ENCODE data around the gene RPL10. TPM values are rescaled to one million over a fixed set of nuclear protein-coding genes. Genes with fewer than 3 reads are reported as not detected.

RPL10 gene
- total RNA-seq, 2 experiments from 2014 or later: 5,036 to 5,204 TPM

- no peak overlapping the region for H3K27ac ChIP-seq (ENCODE audit: low read depth in 1 of 2, low read length in 2 of 2)
- no peaks in the 10 kb centered on the region for H3K9me3 ChIP-seq (ENCODE audit: control insufficient read depth in 1 of 2, insufficient read depth in 1 of 2, low read length in 2 of 2)
- POLR2A ChIA-PET: interaction anchor here (0.6 to 2.1 kb wide), 6 partner anchors 8 to 143 kb away, joined by 3 to 8 read pairs (median 4); partner anchors contain the start of genes RPL10 and SLC10A3
- CTCF ChIA-PET: interaction anchor here (0.7 to 2.1 kb wide), 4 partner anchors 26 to 161 kb away, joined by 3 to 7 read pairs (median 3); partner anchors contain the start of genes ATP6AP1 and SLC10A3
- no peaks in the 10 kb centered on the region for H3K36me3 ChIP-seq (ENCODE audit: insufficient read depth, low read length)
- Mint-ChIP-seq H3K4me1 (ENCODE audit: low read depth) (peaks cover 13% of the 10 kb centered on the region), H3K4me3 (peak overlapping the region; percentile 83), H3K36me3 (ENCODE audit: low read depth) (peaks cover 14% of the 10 kb centered on the region), H3K27me3 (no peaks in the 10 kb centered on the region), H3K9me3 (no peaks in the 10 kb centered on the region), H3K27ac (peak overlapping the region; percentile 71)
- H3K4me3 ChIP-seq (ENCODE audit: low read length): peak overlapping the region; percentile 24
- TF ChIP-seq CTCF (IDR thresholded peaks at IDR 0.05): peak; percentile 45
- H3K27me3 ChIP-seq (ENCODE audit: control insufficient read depth in 1 of 2, insufficient read depth in 2 of 2, low read length in 2 of 2): no peaks in the 10 kb centered on the region
- intact Hi-C loops (cut with DNase I, micrococcal nuclease): loop anchor here (2.0 to 10.0 kb wide), 4 partner anchors 46 to 359 kb away; partner anchors contain the start of genes IRAK1 (in 1 of the 2) and MECP2 (in 1 of the 2)
- ATAC-seq (ENCODE audit: poor library complexity) (no peak), DNase-seq (peak in 4 of 14 experiments; percentile 25 to 65 (median 58))
- H3K4me1 ChIP-seq (ENCODE audit: insufficient read depth, low read length): peaks cover 56% of the 10 kb centered on the region
Measured at GRCh38 chrX:154373340-154374306, 24.6 kb upstream of the RPL10 start.

DNA sequence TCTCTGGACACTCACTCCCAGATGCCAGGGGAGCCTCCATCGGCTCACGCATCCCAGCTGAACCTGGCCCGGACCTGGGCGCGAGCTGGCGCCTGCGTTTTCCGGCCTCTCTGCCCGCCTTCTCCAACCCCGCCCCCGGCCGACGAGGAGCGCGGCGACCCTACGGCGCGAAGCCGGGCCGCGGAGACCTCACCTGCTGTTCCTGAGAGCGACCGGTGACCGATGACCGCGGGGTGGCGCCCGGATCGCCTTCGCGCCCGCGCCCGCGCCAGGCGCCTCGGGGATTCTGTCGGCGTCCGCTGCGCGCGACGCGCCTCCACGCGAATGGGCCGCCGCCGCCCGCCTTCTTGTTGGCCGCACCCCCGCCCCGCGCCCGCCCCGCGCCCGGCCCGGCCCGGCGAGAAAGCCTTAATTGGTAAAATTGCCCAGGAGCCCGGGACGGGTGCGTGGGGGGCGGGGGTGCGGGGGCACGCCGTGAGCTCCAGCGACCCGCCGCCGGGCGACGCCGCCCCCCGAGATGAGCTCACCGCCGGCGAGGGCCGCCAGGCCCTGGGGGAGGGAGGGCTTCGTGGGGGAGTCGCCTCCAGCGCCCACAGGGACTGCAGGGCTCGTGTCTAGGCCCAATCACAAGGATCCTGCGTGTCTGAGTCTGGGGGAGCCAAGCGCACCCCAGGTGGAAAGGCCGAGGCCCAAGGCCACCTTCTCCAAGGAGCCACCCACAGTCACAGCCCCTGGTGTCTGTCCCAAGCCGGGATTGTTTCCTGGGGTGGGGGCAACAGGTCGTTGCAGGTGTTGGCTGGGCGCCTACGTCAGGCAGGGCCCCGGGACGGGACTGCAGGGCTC is 23.6 kb upstream of the RPL10 start, which contains the start of gene FLNA:
FLNA (minus strand) TSS at position 322 of the 843 bp plus-strand sequence. CDS start 3,389 bp downstream, outside the sequence.
- DNase-seq: peak in 4 of 14 experiments; percentile 32 to 65 (median 52)

More for the DNA sequence above, 23.6 kb upstream of the RPL10 start, which contains the start of gene FLNA:
- Histone ChIP-seq H3K27me3 (ENCODE audit: control insufficient read depth in 1 of 2, insufficient read depth in 2 of 2, low read length in 2 of 2) (no peaks in the 10 kb centered on the region), H3K4me1 (ENCODE audit: insufficient read depth, low read length) (peaks cover 56% of the 10 kb centered on the region), H3K36me3 (ENCODE audit: insufficient read depth, low read length) (no peaks in the 10 kb centered on the region), H3K27ac (ENCODE audit: low read depth in 1 of 2, low read length in 2 of 2) (no peak within 1 kb of the TSS), H3K9me3 (ENCODE audit: control insufficient read depth in 1 of 2, insufficient read depth in 1 of 2, low read length in 2 of 2) (no peaks in the 10 kb centered on the region), H3K4me3 (ENCODE audit: low read length) (peak within 1 kb of the TSS; percentile 24)
- peaks cover 12% of the 10 kb centered on the region for H3K36me3 Mint-ChIP-seq (ENCODE audit: low read depth)
- TF ChIP-seq CTCF (IDR thresholded peaks at IDR 0.05): no peak
- intact Hi-C loops (cut with DNase I, micrococcal nuclease): loop anchor here (5.0 to 10.0 kb wide), 3 partner anchors 47 to 360 kb away; partner anchors contain the start of genes IRAK1 (in 1 of the 2) and MECP2 (in 1 of the 2)
- peak within 1 kb of the TSS; percentile 71 for H3K27ac Mint-ChIP-seq
- ATAC-seq (ENCODE audit: poor library complexity): no peak
- no peaks in the 10 kb centered on the region for H3K27me3 Mint-ChIP-seq
- ChIA-PET CTCF (interaction anchor here (2.1 kb wide), 1 partner anchor 54 kb away, joined by 7 read pairs; the partner anchor contains the start of gene ATP6AP1), POLR2A (interaction anchor here (1.1 to 2.1 kb wide), 4 partner anchors 23 to 142 kb away, joined by 3 to 8 read pairs (median 4); partner anchors contain the start of gene RPL10)
- peak within 1 kb of the TSS; percentile 83 for H3K4me3 Mint-ChIP-seq
- no peaks in the 10 kb centered on the region for H3K9me3 Mint-ChIP-seq
- H3K4me1 Mint-ChIP-seq (ENCODE audit: low read depth): peaks cover 13% of the 10 kb centered on the region
